Activated CD8-positive, alpha-beta memory T cell treated with anti-CD3 and anti-CD28 coated beads, Interleukin-2, amount 50 U/mL, for 24 hours (primary cell): Measurements from ENCODE around the gene SLC27A5.
"Not testable (repeated sequence)": the region's sequence is repeated elsewhere in the genome, so short reads cannot be mapped to it uniquely, and the experiment has no call there.

Experiments used
- DNase-seq: peaks from one replicate; pipeline ENCODE4 v3.0.0-alpha.2; 2020; ENCODE audit errors: extremely low read depth

The SLC27A5 gene

DNA sequence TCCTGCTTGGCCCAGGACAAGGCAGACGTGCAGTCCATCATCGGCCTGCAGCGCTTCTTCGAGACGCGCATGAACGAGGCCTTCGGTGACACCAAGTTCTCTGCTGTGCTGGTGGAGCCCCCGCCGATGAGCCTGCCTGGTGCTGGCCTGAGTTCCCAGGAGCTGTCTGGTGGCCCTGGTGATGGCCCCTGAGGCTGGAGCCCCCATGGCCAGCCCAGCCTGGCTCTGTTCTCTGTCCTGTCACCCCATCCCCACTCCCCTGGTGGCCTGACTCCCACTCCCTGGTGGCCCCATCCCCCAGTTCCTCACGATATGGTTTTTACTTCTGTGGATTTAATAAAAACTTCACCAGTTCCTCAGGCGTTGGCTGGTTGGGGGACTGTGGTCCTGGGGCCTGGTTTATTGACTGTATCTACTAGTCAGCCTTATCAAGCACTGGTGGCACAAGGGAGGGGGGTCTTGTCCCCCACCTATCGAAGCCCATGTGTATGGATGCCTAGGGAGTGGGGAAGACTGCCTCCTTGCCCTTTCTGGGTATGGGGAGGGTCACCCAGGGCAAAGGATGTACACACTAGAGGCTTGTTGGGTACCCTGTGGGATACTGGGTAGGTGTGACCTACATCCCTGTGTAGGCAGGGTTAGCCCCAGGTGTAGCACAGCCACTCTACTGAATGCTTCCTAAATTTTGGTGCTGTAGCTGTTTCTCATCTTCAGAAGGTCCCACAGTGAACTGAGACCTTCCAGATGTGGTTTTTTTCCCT is 38.8 kb upstream of the SLC27A5 start:
- no peak for DNase-seq

- DNase-seq, result no peak
Measured at GRCh38 chr19:58549664-58550361, 38.0 kb upstream of the SLC27A5 start.

DNA sequence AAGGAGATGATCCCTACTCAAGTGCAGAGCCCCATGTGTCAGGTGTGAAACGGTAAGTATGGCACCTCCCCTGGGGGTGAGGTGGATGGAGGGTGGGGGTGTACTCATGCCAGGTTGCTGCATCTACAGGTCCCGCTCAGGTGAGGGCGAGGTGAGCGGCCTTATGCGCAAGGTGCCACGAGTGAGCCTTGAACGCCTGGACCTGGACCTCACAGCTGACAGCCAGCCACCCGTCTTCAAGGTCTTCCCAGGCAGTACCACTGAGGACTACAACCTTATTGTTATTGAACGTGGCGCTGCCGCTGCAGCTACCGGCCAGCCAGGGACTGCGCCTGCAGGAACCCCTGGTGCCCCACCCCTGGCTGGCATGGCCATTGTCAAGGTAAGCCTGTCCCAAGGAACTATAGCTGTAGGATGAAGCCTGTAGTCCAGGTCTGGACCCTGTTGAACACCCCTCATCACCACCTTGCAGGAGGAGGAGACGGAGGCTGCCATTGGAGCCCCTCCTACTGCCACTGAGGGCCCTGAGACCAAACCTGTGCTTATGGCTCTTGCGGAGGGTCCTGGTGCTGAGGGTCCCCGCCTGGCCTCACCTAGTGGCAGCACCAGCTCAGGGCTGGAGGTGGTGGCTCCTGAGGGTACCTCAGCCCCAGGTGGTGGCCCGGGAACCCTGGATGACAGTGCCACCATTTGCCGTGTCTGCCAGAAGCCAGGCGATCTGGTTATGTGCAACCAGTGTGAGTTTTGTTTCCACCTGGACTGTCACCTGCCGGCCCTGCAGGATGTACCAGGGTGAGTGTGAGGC is 37.3 kb upstream of the SLC27A5 start:
- no peak for DNase-seq

- DNase-seq, result no peak
Measured at GRCh38 chr19:58547323-58548312, 35.8 kb upstream of the SLC27A5 start.

DNA sequence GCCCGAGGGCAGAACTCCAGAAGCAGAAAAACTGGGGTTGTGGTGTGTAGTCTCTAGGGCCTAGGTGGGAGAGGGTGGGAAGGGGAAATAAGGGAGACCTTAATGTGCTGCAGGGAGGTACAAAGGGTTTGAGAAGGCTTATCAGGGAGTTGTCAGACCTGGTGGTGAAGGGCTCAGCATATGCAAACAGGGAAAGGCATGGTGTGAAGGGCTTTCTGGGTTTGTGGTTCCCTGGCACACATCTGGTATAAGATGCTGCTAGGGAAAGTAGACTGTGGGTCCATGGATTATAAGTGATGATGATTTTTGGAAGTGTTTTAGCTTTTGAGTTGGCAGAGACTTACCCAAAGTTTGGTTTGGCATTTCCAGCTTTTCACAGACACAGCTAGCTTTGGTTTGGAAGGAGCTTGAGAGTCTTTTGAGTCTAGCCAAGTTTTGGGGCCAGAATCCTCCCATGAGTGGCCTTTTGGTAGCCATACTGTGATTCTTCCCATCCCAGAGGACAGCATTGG is 34.3 kb upstream of the SLC27A5 start:
- no peak for DNase-seq

- no peak for DNase-seq
Measured at GRCh38 chr19:58545286-58546018, 33.7 kb upstream of the SLC27A5 start.

DNA sequence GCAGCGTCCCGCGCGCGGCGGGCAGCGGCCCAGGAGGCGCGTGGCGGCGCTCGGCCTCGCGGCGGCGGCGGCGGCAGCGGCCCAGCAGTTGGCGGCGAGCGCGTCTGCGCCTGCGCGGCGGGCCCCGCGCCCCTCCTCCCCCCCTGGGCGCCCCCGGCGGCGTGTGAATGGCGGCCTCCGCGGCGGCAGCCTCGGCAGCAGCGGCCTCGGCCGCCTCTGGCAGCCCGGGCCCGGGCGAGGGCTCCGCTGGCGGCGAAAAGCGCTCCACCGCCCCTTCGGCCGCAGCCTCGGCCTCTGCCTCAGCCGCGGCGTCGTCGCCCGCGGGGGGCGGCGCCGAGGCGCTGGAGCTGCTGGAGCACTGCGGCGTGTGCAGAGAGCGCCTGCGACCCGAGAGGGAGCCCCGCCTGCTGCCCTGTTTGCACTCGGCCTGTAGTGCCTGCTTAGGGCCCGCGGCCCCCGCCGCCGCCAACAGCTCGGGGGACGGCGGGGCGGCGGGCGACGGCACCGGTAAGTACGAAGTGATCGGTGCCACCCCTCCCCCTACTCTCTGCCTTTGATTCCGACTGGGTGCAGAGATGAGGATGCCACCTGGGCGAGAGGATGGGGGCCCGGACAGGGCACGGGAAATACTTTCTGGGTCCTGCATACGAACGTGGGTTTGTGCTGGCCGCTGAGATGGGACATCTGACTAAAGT is 32.9 kb upstream of the SLC27A5 start:
- DNase-seq, result no peak

GRCh38 chr19:58543826-58544590 is 32.2 kb upstream of the SLC27A5 start, which contains the start of gene TRIM28:
TRIM28 (plus strand) TSS chr19:58544064; CDS start chr19:58544758, 694 bp downstream.
- DNase-seq, result peak; percentile 100

- not testable (repeated sequence) for DNase-seq
Measured at GRCh38 chr19:58542641-58543372, 31.0 kb upstream of the SLC27A5 start.

- DNase-seq, result not testable (repeated sequence)
Measured at GRCh38 chr19:58539169-58539559, 27.4 kb upstream of the SLC27A5 start.

- DNase-seq, result no peak
Measured at GRCh38 chr19:58538257-58539168, 26.7 kb upstream of the SLC27A5 start.

GRCh38 chr19:58536852-58537798 is 25.3 kb upstream of the SLC27A5 start:
- no peak for DNase-seq

DNA sequence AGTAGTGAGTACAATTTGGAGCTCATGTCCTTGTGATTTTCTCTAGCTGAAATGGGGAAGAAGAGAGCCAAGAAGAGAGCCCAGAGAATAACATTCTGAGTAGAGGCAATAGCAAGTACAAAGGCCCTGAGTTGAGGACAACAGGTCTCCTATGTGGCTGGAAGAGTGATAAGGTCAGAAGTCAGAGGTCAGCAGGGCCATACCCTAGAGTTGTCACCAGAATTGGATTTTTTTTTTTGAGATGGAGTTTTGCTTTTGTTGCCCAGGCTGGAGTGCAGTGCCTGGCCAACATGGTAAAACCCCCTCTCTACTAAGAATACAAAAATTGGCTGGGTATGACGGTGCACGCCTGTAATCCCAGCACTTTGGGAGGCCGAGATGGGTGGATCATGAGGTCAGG is 24.1 kb upstream of the SLC27A5 start:
- no peak for DNase-seq

- DNase-seq, result no peak
Measured at GRCh38 chr19:58531034-58531840, 19.4 kb upstream of the SLC27A5 start.

GRCh38 chr19:58529405-58529804 is 17.6 kb upstream of the SLC27A5 start:
- no peak for DNase-seq
